ENCODE data around the gene GNAT1.
A peak's percentile ranks its signal among the peaks of the same experiment; 100 is the strongest.

Gene GNAT1

GRCh38 chr3:50246517-50246954 lies 55.1 kb downstream of the GNAT1 start:
- Mint-ChIP-seq H3K36me3 (ENCODE audit: low read depth) (peaks cover 8% of the 10 kb centered on the region), H3K27ac (peak overlapping the region; percentile 96 to 98 (median 96)), H3K4me1 (peaks cover 47% of the 10 kb centered on the region), H3K27me3 (ENCODE audit: low read depth) (no peaks in the 10 kb centered on the region), H3K4me3 (peak overlapping the region; percentile 69 to 75 (median 75)), H3K9me3 (no peaks in the 10 kb centered on the region)
- TF ChIP-seq CTCF (IDR thresholded peaks at IDR 0.05; ENCODE audit: unreplicated experiment in 3 of 3): peak in 1 of 3 experiments; percentile 19
